Karpas-422 (cell line): ENCODE measurements around the gene TMPRSS5. TPM values are rescaled to one million over a fixed set of nuclear protein-coding genes. Genes with fewer than 3 reads are reported as not detected.
"Not testable (repeated sequence)": the region's sequence is repeated elsewhere in the genome, so short reads cannot be mapped to it uniquely, and the experiment has no call there.

ENCODE experiments used
- DNase-seq: peaks from one replicate; pipeline ENCODE4 v3.0.0-alpha.2; 2015
- H2AFZ ChIP-seq: fragments of 200-600 bp; sonication (generic); 2 replicates; pipeline ENCODE4 v1.6.1; 2014; ENCODE audit warnings: antibody characterized with exemption, low read length, mixed read lengths
- H3K27ac ChIP-seq: fragments of 200-600 bp; sonication (generic); 2 replicates; pipeline ENCODE4 v1.5.1; 2014; ENCODE audit warnings: mild to moderate bottlenecking, low read length, moderate library complexity
- H3K27me3 ChIP-seq: fragments of 200-600 bp; sonication (generic); 2 replicates; pipeline ENCODE4 v1.6.1; 2014; ENCODE audit warnings: low read length, mixed read lengths
- H3K36me3 ChIP-seq: fragments of 200-600 bp; sonication (generic); 2 replicates; pipeline ENCODE4 v1.6.1; 2014; ENCODE audit warnings: low read length, mixed read lengths; ENCODE audit not compliant: insufficient read depth
- H3K4me1 ChIP-seq: fragments of 200-600 bp; sonication (generic); 2 replicates; pipeline ENCODE4 v1.6.1; 2014; ENCODE audit warnings: mild to moderate bottlenecking, low read length, mixed read lengths
- H3K4me2 ChIP-seq: fragments of 200-600 bp; sonication (generic); 2 replicates; pipeline ENCODE4 v1.6.1; 2014; ENCODE audit warnings: low read length, low read depth, mild to moderate bottlenecking; ENCODE audit not compliant: poor library complexity, severe bottlenecking
- H3K4me3 ChIP-seq: fragments of 200-600 bp; sonication (generic); 2 replicates; pipeline ENCODE4 v1.5.1; 2014; ENCODE audit warnings: mild to moderate bottlenecking, antibody characterized with exemption, low read length, mixed read lengths
- H3K79me2 ChIP-seq: fragments of 200-600 bp; sonication (generic); 2 replicates; pipeline ENCODE4 v1.6.1; 2014; ENCODE audit warnings: mild to moderate bottlenecking, low read length, mixed read lengths
- H3K9ac ChIP-seq: fragments of 200-600 bp; sonication (generic); 2 replicates; pipeline ENCODE4 v1.6.0; 2014; ENCODE audit warnings: low read length
- H3K9me2 ChIP-seq: fragments of 200-600 bp; sonication (generic), shearing (Covaris generic); replicated peaks from 2 replicates; pipeline ENCODE4 v1.6.0; 2014; ENCODE audit warnings: mild to moderate bottlenecking, low read length, moderate library complexity; ENCODE audit not compliant: insufficient read depth
- H3K9me3 ChIP-seq: fragments of 300-700, 200-600 bp; sonication (generic); 2 replicates; pipeline ENCODE4 v1.6.1; 2014; ENCODE audit warnings: low read length, mixed read lengths
- H4K20me1 ChIP-seq: fragments of 200-600 bp; sonication (generic); 2 replicates; pipeline ENCODE4 v1.6.1; 2014; ENCODE audit warnings: mild to moderate bottlenecking, antibody characterized with exemption, low read length, low read depth; ENCODE audit not compliant: insufficient read depth
- total RNA-seq: library from RNA; depleted of rRNA; stranded (reverse); fragments of >200 nt; shearing (Covaris generic); gene quantifications from 2 replicates; pipeline ENCODE4 v1.2.3, GENCODE V29; 2014; ENCODE audit warnings: low replicate concordance

TMPRSS5 gene
- total RNA-seq, 1 experiment from 2014 or later, result 0.19 TPM

- Histone ChIP-seq H3K36me3 (no peaks in the 10 kb centered on the region), H4K20me1 (no peaks in the 10 kb centered on the region), H3K79me2 (no peaks in the 10 kb centered on the region), H3K4me1 (no peaks in the 10 kb centered on the region), H3K27ac (no peak overlapping the region), H2AFZ (no peak overlapping the region), H3K4me2 (no peak overlapping the region), H3K4me3 (no peak overlapping the region), H3K9me2 (no peaks in the 10 kb centered on the region), H3K27me3 (no peaks in the 10 kb centered on the region), H3K9ac (no peak overlapping the region), H3K9me3 (no peaks in the 10 kb centered on the region)
- no peak for DNase-seq
Observed at GRCh38 chr11:113725407-113725806, 19.3 kb upstream of the TMPRSS5 start.

GRCh38 chr11:113724778-113725177 lies 18.7 kb upstream of the TMPRSS5 start:
- no peaks in the 10 kb centered on the region for H3K27me3 ChIP-seq
- H3K4me2 ChIP-seq, result no peak overlapping the region
- no peak overlapping the region for H3K9ac ChIP-seq
- no peak overlapping the region for H3K27ac ChIP-seq
- no peaks in the 10 kb centered on the region for H4K20me1 ChIP-seq
- H2AFZ ChIP-seq, result no peak overlapping the region
- DNase-seq, result no peak
- no peaks in the 10 kb centered on the region for H3K9me3 ChIP-seq
- no peaks in the 10 kb centered on the region for H3K9me2 ChIP-seq
- H3K4me1 ChIP-seq, result no peaks in the 10 kb centered on the region
- no peak overlapping the region for H3K4me3 ChIP-seq
- H3K36me3 ChIP-seq, result no peaks in the 10 kb centered on the region
- H3K79me2 ChIP-seq, result no peaks in the 10 kb centered on the region

GRCh38 chr11:113723787-113724186 lies 17.7 kb upstream of the TMPRSS5 start:
- Histone ChIP-seq H2AFZ (no peak overlapping the region), H3K79me2 (no peaks in the 10 kb centered on the region), H4K20me1 (no peaks in the 10 kb centered on the region), H3K4me1 (no peaks in the 10 kb centered on the region), H3K4me3 (no peak overlapping the region), H3K9me3 (no peaks in the 10 kb centered on the region), H3K9me2 (no peaks in the 10 kb centered on the region), H3K27me3 (no peaks in the 10 kb centered on the region), H3K36me3 (no peaks in the 10 kb centered on the region), H3K4me2 (no peak overlapping the region), H3K9ac (no peak overlapping the region), H3K27ac (no peak overlapping the region)
- no peak for DNase-seq

GRCh38 chr11:113722934-113723333 lies 16.8 kb upstream of the TMPRSS5 start:
- no peak for DNase-seq
- Histone ChIP-seq H3K4me2 (no peak overlapping the region), H2AFZ (no peak overlapping the region), H3K9me2 (no peaks in the 10 kb centered on the region), H3K9ac (no peak overlapping the region), H3K9me3 (no peaks in the 10 kb centered on the region), H3K4me1 (no peaks in the 10 kb centered on the region), H3K79me2 (no peaks in the 10 kb centered on the region), H3K4me3 (no peak overlapping the region), H4K20me1 (no peaks in the 10 kb centered on the region), H3K27me3 (no peaks in the 10 kb centered on the region), H3K27ac (no peak overlapping the region), H3K36me3 (no peaks in the 10 kb centered on the region)

GRCh38 chr11:113722221-113722620 lies 16.1 kb upstream of the TMPRSS5 start:
- Histone ChIP-seq H2AFZ (no peak overlapping the region), H4K20me1 (no peaks in the 10 kb centered on the region), H3K4me3 (no peak overlapping the region), H3K79me2 (no peaks in the 10 kb centered on the region), H3K9me2 (no peaks in the 10 kb centered on the region), H3K27me3 (no peaks in the 10 kb centered on the region), H3K27ac (no peak overlapping the region), H3K4me2 (no peak overlapping the region), H3K9me3 (no peaks in the 10 kb centered on the region), H3K9ac (no peak overlapping the region), H3K36me3 (no peaks in the 10 kb centered on the region), H3K4me1 (no peaks in the 10 kb centered on the region)
- DNase-seq, result no peak

DNA sequence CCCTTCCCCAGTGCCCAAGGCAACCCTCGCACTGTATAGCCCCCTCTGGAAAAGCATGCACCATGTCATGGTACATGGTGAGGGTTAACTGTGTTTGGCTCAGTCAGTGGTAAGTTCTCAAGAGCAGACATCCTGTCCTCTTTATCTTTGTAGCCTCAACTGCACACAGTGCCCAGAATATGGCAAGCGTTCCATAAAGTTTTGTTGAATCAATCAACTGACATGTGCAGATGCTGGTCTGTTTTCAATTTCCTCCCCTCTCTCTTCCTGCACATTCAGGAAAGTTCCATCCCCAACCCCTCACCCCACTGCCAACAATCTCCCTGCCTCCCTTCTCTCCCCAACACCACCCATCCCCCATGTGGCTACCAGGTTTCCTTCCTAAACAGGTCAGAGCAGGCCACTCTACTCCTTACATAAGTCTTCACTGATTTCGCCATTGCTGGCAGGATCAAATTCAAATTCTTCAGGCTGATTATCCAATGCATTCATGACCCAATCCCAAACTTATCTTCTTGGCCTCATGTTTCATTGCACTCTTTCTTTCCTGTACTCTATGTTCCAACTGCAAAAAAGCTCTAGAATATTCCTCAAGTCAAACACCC lies 15.5 kb upstream of the TMPRSS5 start:
- no peak for DNase-seq
- no peak overlapping the region for H3K27ac ChIP-seq
- H3K9me2 ChIP-seq, result no peaks in the 10 kb centered on the region
- no peaks in the 10 kb centered on the region for H4K20me1 ChIP-seq
- no peak overlapping the region for H3K4me2 ChIP-seq
- no peaks in the 10 kb centered on the region for H3K4me1 ChIP-seq
- no peaks in the 10 kb centered on the region for H3K27me3 ChIP-seq
- H3K4me3 ChIP-seq, result no peak overlapping the region
- no peaks in the 10 kb centered on the region for H3K79me2 ChIP-seq
- H2AFZ ChIP-seq, result no peak overlapping the region
- no peaks in the 10 kb centered on the region for H3K9me3 ChIP-seq
- no peaks in the 10 kb centered on the region for H3K36me3 ChIP-seq
- no peak overlapping the region for H3K9ac ChIP-seq

GRCh38 chr11:113720478-113720877 lies 14.4 kb upstream of the TMPRSS5 start:
- not testable (repeated sequence) for H4K20me1 ChIP-seq, H3K79me2 ChIP-seq, H3K9ac ChIP-seq, H3K9me3 ChIP-seq, H3K4me1 ChIP-seq, H3K9me2 ChIP-seq, H3K36me3 ChIP-seq, H3K4me2 ChIP-seq, DNase-seq, H2AFZ ChIP-seq, H3K27ac ChIP-seq, H3K27me3 ChIP-seq, H3K4me3 ChIP-seq

GRCh38 chr11:113715882-113716625 lies 9.9 kb upstream of the TMPRSS5 start:
- H2AFZ ChIP-seq, result no peak overlapping the region
- DNase-seq, result no peak

More at GRCh38 chr11:113715882-113716625, 9.9 kb upstream of the TMPRSS5 start:
- Histone ChIP-seq H3K9me2 (no peaks in the 10 kb centered on the region), H4K20me1 (no peaks in the 10 kb centered on the region), H3K4me3 (no peak overlapping the region), H3K9ac (no peak overlapping the region), H3K9me3 (no peaks in the 10 kb centered on the region), H3K27ac (no peak overlapping the region), H3K36me3 (no peaks in the 10 kb centered on the region), H3K4me1 (no peaks in the 10 kb centered on the region), H3K79me2 (no peaks in the 10 kb centered on the region), H3K27me3 (no peaks in the 10 kb centered on the region), H3K4me2 (no peak overlapping the region)
